NCI-H1092 treated with DMSO at 0.1 percent for 48 hours (cell line): ENCODE data around the gene BAIAP2L1.

Source experiments
- DNase-seq: peaks from one replicate; lab custom pipeline; 2025; lab: John Stamatoyannopoulos, UW

Gene BAIAP2L1

GRCh38 chr7:98357751-98358161 is 43.1 kb downstream of the BAIAP2L1 start:
- DNase-seq = no peak

- DNase-seq = no peak
These were observed 45.7 kb downstream of the BAIAP2L1 start for GRCh38 chr7:98355250-98355538.

GRCh38 chr7:98354511-98355249 is 46.2 kb downstream of the BAIAP2L1 start:
- no peak for DNase-seq

- no peak for DNase-seq
These were observed 46.8 kb downstream of the BAIAP2L1 start for GRCh38 chr7:98354052-98354451.

GRCh38 chr7:98352621-98353020 is 48.3 kb downstream of the BAIAP2L1 start:
- no peak for DNase-seq

GRCh38 chr7:98351136-98351535 is 49.8 kb downstream of the BAIAP2L1 start:
- DNase-seq = no peak

GRCh38 chr7:98348726-98349474 is 52.0 kb downstream of the BAIAP2L1 start:
- DNase-seq = no peak

- no peak for DNase-seq
These were observed 54.3 kb downstream of the BAIAP2L1 start for GRCh38 chr7:98346515-98347069.

GRCh38 chr7:98341106-98341505 is 59.8 kb downstream of the BAIAP2L1 start:
- DNase-seq = no peak

- DNase-seq = no peak
These were observed 61.8 kb downstream of the BAIAP2L1 start for GRCh38 chr7:98339043-98339442.

- no peak for DNase-seq
These were observed 62.4 kb downstream of the BAIAP2L1 start for GRCh38 chr7:98338441-98338840.

GRCh38 chr7:98335411-98335977 is 65.4 kb downstream of the BAIAP2L1 start:
- DNase-seq = no peak

- no peak for DNase-seq
These were observed 66.8 kb downstream of the BAIAP2L1 start for GRCh38 chr7:98334081-98334480.

GRCh38 chr7:98330926-98331529 is 69.9 kb downstream of the BAIAP2L1 start:
- DNase-seq = no peak

GRCh38 chr7:98329791-98330373 is 71.0 kb downstream of the BAIAP2L1 start:
- no peak for DNase-seq

- DNase-seq = no peak
These were observed 71.6 kb downstream of the BAIAP2L1 start for GRCh38 chr7:98329100-98329790.

- DNase-seq = no peak
These were observed 76.1 kb downstream of the BAIAP2L1 start for GRCh38 chr7:98324782-98325181.

- no peak for DNase-seq
These were observed 77.1 kb downstream of the BAIAP2L1 start for GRCh38 chr7:98323597-98324322.

GRCh38 chr7:98322331-98323270 is 78.3 kb downstream of the BAIAP2L1 start:
- DNase-seq = no peak

GRCh38 chr7:98321301-98321700 is 79.6 kb downstream of the BAIAP2L1 start:
- DNase-seq = no peak
